Right lobe of liver (tissue), 4 donors: ENCODE results near the gene KANSL2.

Source experiments
- POLR2A ChIP-seq: fragments of 450-650 bp; IDR thresholded peaks from one replicate; pipeline ENCODE4 v1.6.1; 2017; ENCODE audit warnings: antibody characterized with exemption, mild to moderate bottlenecking
- TF ChIP-seq, protein P1 (sequence below), 4 donors: fragments of 200-600 bp in 3 of 4; fragments of 450-650 bp in 1 of 4; IDR thresholded peaks; one replicate each; pipeline versions ENCODE4 v1.5.1 to v1.8.0; 2016 to 2022; ENCODE audit warnings: antibody characterized with exemption in 4 of 4, mild to moderate bottlenecking in 2 of 4
- donor health status: DM: no; HTN: no; CAD: no.
- donor health status: DM: no; HTN: no; CAD: no.
- donor health status: DM: no; HTN: yes; CAD: no.

- TF ChIP-seq, protein P1, sequence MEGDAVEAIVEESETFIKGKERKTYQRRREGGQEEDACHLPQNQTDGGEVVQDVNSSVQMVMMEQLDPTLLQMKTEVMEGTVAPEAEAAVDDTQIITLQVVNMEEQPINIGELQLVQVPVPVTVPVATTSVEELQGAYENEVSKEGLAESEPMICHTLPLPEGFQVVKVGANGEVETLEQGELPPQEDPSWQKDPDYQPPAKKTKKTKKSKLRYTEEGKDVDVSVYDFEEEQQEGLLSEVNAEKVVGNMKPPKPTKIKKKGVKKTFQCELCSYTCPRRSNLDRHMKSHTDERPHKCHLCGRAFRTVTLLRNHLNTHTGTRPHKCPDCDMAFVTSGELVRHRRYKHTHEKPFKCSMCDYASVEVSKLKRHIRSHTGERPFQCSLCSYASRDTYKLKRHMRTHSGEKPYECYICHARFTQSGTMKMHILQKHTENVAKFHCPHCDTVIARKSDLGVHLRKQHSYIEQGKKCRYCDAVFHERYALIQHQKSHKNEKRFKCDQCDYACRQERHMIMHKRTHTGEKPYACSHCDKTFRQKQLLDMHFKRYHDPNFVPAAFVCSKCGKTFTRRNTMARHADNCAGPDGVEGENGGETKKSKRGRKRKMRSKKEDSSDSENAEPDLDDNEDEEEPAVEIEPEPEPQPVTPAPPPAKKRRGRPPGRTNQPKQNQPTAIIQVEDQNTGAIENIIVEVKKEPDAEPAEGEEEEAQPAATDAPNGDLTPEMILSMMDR (IDR thresholded peaks at IDR 0.05), result no peak
- TF ChIP-seq POLR2A, result no peak
These were observed 68.7 kb downstream of the KANSL2 start for GRCh38 chr12:48613321-48613720.
